NB4 (cell line): Measurements from ENCODE around the gene C22orf31.

Experiments used
- CTCF ChIP-seq: IDR thresholded peaks from one replicate; pipeline ENCODE4 v1.5.1; 2012; ENCODE audit warnings: low read depth, low read length
- MYC ChIP-seq: IDR thresholded peaks from 2 replicates; pipeline ENCODE4 v1.6.1; 2011; ENCODE audit warnings: low read depth, low read length
- POLR2A ChIP-seq: IDR thresholded peaks from 2 replicates; pipeline ENCODE4 v1.6.1; 2011; ENCODE audit warnings: mild to moderate bottlenecking; ENCODE audit not compliant: insufficient read length; ENCODE audit errors: extremely low read depth

- TF ChIP-seq CTCF (no peak), POLR2A (no peak), MYC (no peak)
Measured at GRCh38 chr22:29026579-29026978, 35.1 kb downstream of the C22orf31 start.
